GM23338 (cell line): Measurements from ENCODE around the gene TLE3.

Source experiments
- CREB1 ChIP-seq: fragments of 250-450 bp; sonication (Bioruptor Pico); IDR thresholded peaks from 2 replicates; pipeline ENCODE4 v1.5.0; 2020; ENCODE audit warnings: low read depth, mild to moderate bottlenecking, moderate library complexity
- EZH2 ChIP-seq: fragments of 200-600 bp; sonication (generic); IDR thresholded peaks from one replicate; pipeline ENCODE4 v1.8.0; 2017; ENCODE audit warnings: antibody characterized with exemption, mild to moderate bottlenecking, low read depth; ENCODE audit not compliant: unreplicated experiment
- JUNB ChIP-seq: IDR thresholded peaks from one replicate; pipeline ENCODE4 v1.6.1; 2016; ENCODE audit warnings: antibody characterized with exemption; ENCODE audit not compliant: unreplicated experiment
- NANOG ChIP-seq: IDR thresholded peaks from 2 replicates; pipeline ENCODE4 v1.6.1; 2016; ENCODE audit warnings: antibody characterized with exemption, borderline replicate concordance
- ZNF331 ChIP-seq: fragments of 250-450 bp; sonication (Bioruptor Pico); IDR thresholded peaks from 2 replicates; pipeline ENCODE4 v1.5.0; 2020; ENCODE audit warnings: low read depth, mild to moderate bottlenecking, moderate library complexity
- ZNF462 ChIP-seq: fragments of 250-450 bp; sonication (Bioruptor Pico); IDR thresholded peaks from 2 replicates; pipeline ENCODE4 v1.5.0; 2020; ENCODE audit warnings: mild to moderate bottlenecking, moderate library complexity
- TF ChIP-seq, protein P1 (sequence below), 2 experiments: fragments of 200-600 bp in 1 of 2; sonication (generic) in 1 of 2; conservative IDR thresholded peaks; 2 replicates each; pipeline versions ENCODE4 v1.5.1 to v1.6.1; 2016 to 2017; ENCODE audit warnings: antibody characterized with exemption in 2 of 2, low read depth in 2 of 2, mild to moderate bottlenecking in 2 of 2, moderate library complexity in 1 of 2
- TF ChIP-seq, protein P2 (sequence below): IDR thresholded peaks from one replicate; pipeline ENCODE4 v1.6.1; 2018; ENCODE audit warnings: antibody characterized with exemption; ENCODE audit not compliant: unreplicated experiment

GRCh38 chr15:70054366-70054765 lies 43.4 kb downstream of the TLE3 start:
- TF ChIP-seq, protein P1, sequence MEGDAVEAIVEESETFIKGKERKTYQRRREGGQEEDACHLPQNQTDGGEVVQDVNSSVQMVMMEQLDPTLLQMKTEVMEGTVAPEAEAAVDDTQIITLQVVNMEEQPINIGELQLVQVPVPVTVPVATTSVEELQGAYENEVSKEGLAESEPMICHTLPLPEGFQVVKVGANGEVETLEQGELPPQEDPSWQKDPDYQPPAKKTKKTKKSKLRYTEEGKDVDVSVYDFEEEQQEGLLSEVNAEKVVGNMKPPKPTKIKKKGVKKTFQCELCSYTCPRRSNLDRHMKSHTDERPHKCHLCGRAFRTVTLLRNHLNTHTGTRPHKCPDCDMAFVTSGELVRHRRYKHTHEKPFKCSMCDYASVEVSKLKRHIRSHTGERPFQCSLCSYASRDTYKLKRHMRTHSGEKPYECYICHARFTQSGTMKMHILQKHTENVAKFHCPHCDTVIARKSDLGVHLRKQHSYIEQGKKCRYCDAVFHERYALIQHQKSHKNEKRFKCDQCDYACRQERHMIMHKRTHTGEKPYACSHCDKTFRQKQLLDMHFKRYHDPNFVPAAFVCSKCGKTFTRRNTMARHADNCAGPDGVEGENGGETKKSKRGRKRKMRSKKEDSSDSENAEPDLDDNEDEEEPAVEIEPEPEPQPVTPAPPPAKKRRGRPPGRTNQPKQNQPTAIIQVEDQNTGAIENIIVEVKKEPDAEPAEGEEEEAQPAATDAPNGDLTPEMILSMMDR (conservative IDR thresholded peaks at IDR 0.05; ENCODE audit: low read depth in 2 of 2) = no peak
- TF ChIP-seq EZH2 = no peak
- TF ChIP-seq, protein P2, sequence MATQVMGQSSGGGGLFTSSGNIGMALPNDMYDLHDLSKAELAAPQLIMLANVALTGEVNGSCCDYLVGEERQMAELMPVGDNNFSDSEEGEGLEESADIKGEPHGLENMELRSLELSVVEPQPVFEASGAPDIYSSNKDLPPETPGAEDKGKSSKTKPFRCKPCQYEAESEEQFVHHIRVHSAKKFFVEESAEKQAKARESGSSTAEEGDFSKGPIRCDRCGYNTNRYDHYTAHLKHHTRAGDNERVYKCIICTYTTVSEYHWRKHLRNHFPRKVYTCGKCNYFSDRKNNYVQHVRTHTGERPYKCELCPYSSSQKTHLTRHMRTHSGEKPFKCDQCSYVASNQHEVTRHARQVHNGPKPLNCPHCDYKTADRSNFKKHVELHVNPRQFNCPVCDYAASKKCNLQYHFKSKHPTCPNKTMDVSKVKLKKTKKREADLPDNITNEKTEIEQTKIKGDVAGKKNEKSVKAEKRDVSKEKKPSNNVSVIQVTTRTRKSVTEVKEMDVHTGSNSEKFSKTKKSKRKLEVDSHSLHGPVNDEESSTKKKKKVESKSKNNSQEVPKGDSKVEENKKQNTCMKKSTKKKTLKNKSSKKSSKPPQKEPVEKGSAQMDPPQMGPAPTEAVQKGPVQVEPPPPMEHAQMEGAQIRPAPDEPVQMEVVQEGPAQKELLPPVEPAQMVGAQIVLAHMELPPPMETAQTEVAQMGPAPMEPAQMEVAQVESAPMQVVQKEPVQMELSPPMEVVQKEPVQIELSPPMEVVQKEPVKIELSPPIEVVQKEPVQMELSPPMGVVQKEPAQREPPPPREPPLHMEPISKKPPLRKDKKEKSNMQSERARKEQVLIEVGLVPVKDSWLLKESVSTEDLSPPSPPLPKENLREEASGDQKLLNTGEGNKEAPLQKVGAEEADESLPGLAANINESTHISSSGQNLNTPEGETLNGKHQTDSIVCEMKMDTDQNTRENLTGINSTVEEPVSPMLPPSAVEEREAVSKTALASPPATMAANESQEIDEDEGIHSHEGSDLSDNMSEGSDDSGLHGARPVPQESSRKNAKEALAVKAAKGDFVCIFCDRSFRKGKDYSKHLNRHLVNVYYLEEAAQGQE = no peak
- TF ChIP-seq CREB1 (CRISPR knock-in tag) = no peak
- TF ChIP-seq NANOG = no peak
- TF ChIP-seq ZNF462 (CRISPR knock-in tag) = no peak
- no peak for TF ChIP-seq JUNB
- no peak for TF ChIP-seq ZNF331 (CRISPR knock-in tag)
